Adrenal gland (tissue), 12 donors: ENCODE results near the gene ABHD6. TPM values are rescaled to one million over a fixed set of nuclear protein-coding genes. Genes with fewer than 3 reads are reported as not detected.
"Not testable (repeated sequence)": the region's sequence is repeated elsewhere in the genome, so short reads cannot be mapped to it uniquely, and the experiment has no call there.

Experiments
- DNase-seq, 7 donors: peaks; one replicate each; pipeline ENCODE4 v3.0.0-alpha.2; 2019 to 2020
- H3K27ac ChIP-seq, 5 donors: fragments of 200-600 bp; sonication (generic) in 4 of 5; 1 replicate in 3 of 5; 2 replicates in 2 of 5; pipeline versions ENCODE4 v1.5.1 to v1.8.0; 2016 to 2020; ENCODE audit warnings: mild to moderate bottlenecking in 1 of 5
- H3K27me3 ChIP-seq: fragments of 200-600 bp; 2 replicates; pipeline ENCODE4 v1.8.0; 2021
- H3K36me3 ChIP-seq, 2 donors: fragments of 200-600 bp; replicated peaks in 1 of 2; 1 replicate in 1 of 2; 2 replicates in 1 of 2; pipeline versions ENCODE4 v1.5.1 to v1.8.0; 2018 to 2022
- H3K4me1 ChIP-seq, 2 donors: fragments of 200-600 bp; replicated peaks in 1 of 2; 1 replicate in 1 of 2; 2 replicates in 1 of 2; pipeline versions ENCODE4 v1.5.1 to v1.8.0; 2018 to 2021
- H3K4me3 ChIP-seq, 4 donors: fragments of 200-600 bp; sonication (generic) in 3 of 4; one replicate each; pipeline ENCODE4 v1.5.1; 2016 to 2018
- H3K9me3 ChIP-seq, 3 donors: fragments of 200-600 bp; sonication (generic) in 1 of 3; replicated peaks in 1 of 3; 1 replicate in 2 of 3; 2 replicates in 1 of 3; pipeline versions ENCODE4 v1.5.1 to v1.8.0; 2016 to 2021
- CTCF ChIP-seq, 6 experiments: fragments of 450-650 bp in 4 of 6; fragments of 200-600 bp in 2 of 6; sonication (generic) in 1 of 6; IDR thresholded peaks; 1 replicate in 5 of 6; 2 replicates in 1 of 6; pipeline versions ENCODE4 v1.5.1 to v1.8.0; 2016 to 2021; ENCODE audit warnings: antibody characterized with exemption in 6 of 6, mild to moderate bottlenecking in 2 of 6, moderate library complexity in 1 of 6
- POLR2A ChIP-seq, 2 donors: fragments of 450-650 bp; IDR thresholded peaks; one replicate each; pipeline ENCODE4 v1.6.1; 2017; ENCODE audit warnings: antibody characterized with exemption in 2 of 2, mild to moderate bottlenecking in 2 of 2, moderate library complexity in 1 of 2
- WGBS, 4 donors: extraction: QIAGEN DNeasy Blood & Tissue Kit in 2 of 4; methylation state at CpG; one replicate each; pipeline versions ENCODE4 v1.1.5 to v1.1.7; 2013 to 2017; 5-methylcytosine and 5-hydroxymethylcytosine counted together
- intact Hi-C, 2 donors: fragments of 100-400 bp; cut with DNase I; formaldehyde crosslinking; loops; one replicate each; pipeline versions ENCODE4 v1.14.1 to v1.15.0; 2022 to 2023
- polyA plus RNA-seq, 3 donors: library from polyadenylated mRNA; stranded (reverse); fragments of 200-250 nt in 2 of 3; fragments of 350-450 nt in 1 of 3; fragmentation: Illumina TruSeq in 1 of 3; extraction: RNeasy Lipid Tissue Mini Kit (QIAGEN cat#74804) in 1 of 3; gene quantifications; one replicate each; pipeline ENCODE4 v1.2.3, GENCODE V29; 2013 to 2014
- total RNA-seq, 9 donors: library from RNA; depleted of rRNA in 4 of 9; stranded (reverse); fragments of >200 nt in 4 of 9; fragments of 120-200 nt in 1 of 9; fragmentation: NEBNext Ultra II Directional in 1 of 9; extraction: Animal tissue kit (Norgen Biotek cat#: 25700) in 1 of 9; gene quantifications; one replicate each; pipeline versions ENCODE4 v1.1.0 to v1.2.4, GENCODE V29; 2013 to 2023
- donor health status: healthy with polysubstance abuse.
- donor health status: Bipolar disorder and iron deficiency.
- donor health status: DM: yes; HTN: yes; CAD: no.
- donor health status: DM: no; HTN: no; CAD: no.
- donor health status: DM: no; HTN: no; CAD: no.
- donor health status: DM: yes; HTN: yes; CAD: no.

The ABHD6 gene
- total and polyA plus RNA-seq, 12 donors: 10.2 to 57.3 (median 27.7) TPM

- intact Hi-C loops: loop anchor here in 1 of 2 donors (5.0 kb wide), 1 partner anchor 58 kb away; no protein-coding TSS in a partner anchor
- WGBS, 4 donors: 53 to 69% (median 62%) methylated on average over 7 of the region's 7 CpGs
- no peaks in the 10 kb centered on the region for H3K36me3 ChIP-seq
- peak overlapping the region in 1 of 4 donors; percentile 89 for H3K4me3 ChIP-seq
- TF ChIP-seq POLR2A (IDR thresholded peaks at IDR 0.05): no peak
- TF ChIP-seq CTCF (IDR thresholded peaks at IDR 0.05): no peak
- no peak for DNase-seq
- H3K9me3 ChIP-seq: no peaks in the 10 kb centered on the region
- peak overlapping the region in 1 of 5 donors; percentile 90 for H3K27ac ChIP-seq
- H3K27me3 ChIP-seq: no peaks in the 10 kb centered on the region
- H3K4me1 ChIP-seq: peaks cover 8 to 31% of the 10 kb centered on the region in 2 donors
These were observed 1.2 kb downstream of the ABHD6 start for GRCh38 chr3:58238830-58239229.

- DNase-seq: peak in 1 of 7 donors; percentile 10
- Histone ChIP-seq H3K4me3 (no peak overlapping the region), H3K4me1 (peaks cover 8 to 30% of the 10 kb centered on the region in 2 donors), H3K27ac (peak overlapping the region in 2 of 5 donors; percentile 32 to 62), H3K9me3 (no peaks in the 10 kb centered on the region), H3K27me3 (no peaks in the 10 kb centered on the region), H3K36me3 (no peaks in the 10 kb centered on the region)
- TF ChIP-seq CTCF (IDR thresholded peaks at IDR 0.05): peak in 1 of 6 experiments; percentile 1
- TF ChIP-seq POLR2A (IDR thresholded peaks at IDR 0.05): no peak
- 87 to 92% (median 92%) methylated on average over 4 of the region's 4 CpGs for WGBS, 4 donors
- intact Hi-C loops: loop anchor here in 1 of 2 donors (10.0 kb wide), 1 partner anchor 53 kb away; no protein-coding TSS in a partner anchor
These were observed 3.9 kb downstream of the ABHD6 start for GRCh38 chr3:58241306-58242044.

- intact Hi-C loops: loop anchor here in 1 of 2 donors (10.0 kb wide), 1 partner anchor 52 kb away; no protein-coding TSS in a partner anchor
- TF ChIP-seq CTCF (IDR thresholded peaks at IDR 0.05) (no peak), POLR2A (IDR thresholded peaks at IDR 0.05) (no peak)
- H3K4me3 ChIP-seq: no peak overlapping the region
- no peaks in the 10 kb centered on the region for H3K27me3 ChIP-seq
- H3K4me1 ChIP-seq: peaks cover 8 to 24% of the 10 kb centered on the region in 2 donors
- DNase-seq: peak in 6 of 7 donors; percentile 37 to 66 (median 52)
- no peaks in the 10 kb centered on the region for H3K9me3 ChIP-seq
- H3K36me3 ChIP-seq: no peaks in the 10 kb centered on the region
- peak overlapping the region in 2 of 5 donors; percentile 32 to 62 for H3K27ac ChIP-seq
- 38 to 55% (median 48%) methylated on average over 1 of the region's 1 CpG for WGBS, 4 donors
These were observed 4.7 kb downstream of the ABHD6 start for GRCh38 chr3:58242340-58242739.

GRCh38 chr3:58242860-58243259, 5.3 kb downstream of the ABHD6 start:
- DNase-seq, H3K27me3 ChIP-seq, H3K27ac ChIP-seq, H3K4me3 ChIP-seq, H3K9me3 ChIP-seq, H3K36me3 ChIP-seq: not testable (repeated sequence)
- WGBS, 4 donors: 56 to 88% (median 68%) methylated on average over 3 to 4 of the region's 4 CpGs
- peaks cover 8 to 24% of the 10 kb centered on the region in 2 donors for H3K4me1 ChIP-seq
- intact Hi-C loops: loop anchor here in 1 of 2 donors (10.0 kb wide), 1 partner anchor 52 kb away; no protein-coding TSS in a partner anchor
